IMR-90 (cell line): Measurements from ENCODE around the gene DHRS12. TPM values are rescaled to one million over a fixed set of nuclear protein-coding genes. Genes with fewer than 3 reads are reported as not detected.

Experiments used
- ATAC-seq: fragments of 200-7000 bp; cut with Tn5 transposase; 2 replicates; pipeline ENCODE4 v1.9.1; 2020; ENCODE audit warnings: low read depth, mild to moderate bottlenecking, moderate library complexity
- BruUV-seq: library from RNA; stranded (reverse); fragments of 400-500 nt; replicated peaks from 2 replicates; lab custom pipeline; 2021; lab: Mats Ljungman, UMichigan
- CTCF ChIA-PET: fragments of 300-600 bp; formaldehyde crosslinking; extraction: SDS; loops from one replicate; lab custom pipeline; 2021; ENCODE audit warnings: antibody characterized with exemption; lab: Yijun Ruan, JAX
- POLR2A ChIA-PET: fragments of 300-600 bp; sonication (Branson Sonifier 250); formaldehyde crosslinking; loops from one replicate; lab custom pipeline; 2022; ENCODE audit warnings: antibody characterized with exemption; ENCODE audit not compliant: unreplicated experiment; lab: Charles Lee
- DNase-seq: peaks from one replicate; pipeline ENCODE4 v3.0.0; 2013
- H2AFZ ChIP-seq: replicated peaks from 2 replicates; pipeline ENCODE3; 2013; ENCODE audit warnings: low read length, mild to moderate bottlenecking; ENCODE audit not compliant: poor library complexity
- H2AK5ac ChIP-seq: 2 replicates; pipeline ENCODE4 v1.6.1; 2013; ENCODE audit warnings: low read depth, low read length, inconsistent platforms
- H2AK9ac ChIP-seq: replicated peaks from 2 replicates; pipeline ENCODE3; 2013; ENCODE audit warnings: mild to moderate bottlenecking, low read depth, low read length, moderate library complexity; ENCODE audit not compliant: poor library complexity
- H2BK120ac ChIP-seq: 2 replicates; pipeline ENCODE4 v1.6.1; 2013; ENCODE audit warnings: low read depth, low read length, inconsistent platforms
- H2BK15ac ChIP-seq: 3 replicates; pipeline ENCODE4 v1.6.1; 2013; ENCODE audit warnings: low read depth, low read length, inconsistent platforms
- H2BK20ac ChIP-seq: 2 replicates; pipeline ENCODE4 v1.6.1; 2013; ENCODE audit warnings: low read depth, mild to moderate bottlenecking, inconsistent platforms, low read length, moderate library complexity
- H2BK5ac ChIP-seq: 2 replicates; pipeline ENCODE4 v1.6.1; 2013; ENCODE audit warnings: mild to moderate bottlenecking, low read depth, low read length, inconsistent platforms; ENCODE audit not compliant: poor library complexity, severe bottlenecking
- H3K14ac ChIP-seq: replicated peaks from 2 replicates; pipeline ENCODE4 v1.6.1; 2013; ENCODE audit warnings: low read depth, low read length, inconsistent platforms
- H3K18ac ChIP-seq: 2 replicates; pipeline ENCODE4 v1.6.1; 2013; ENCODE audit warnings: low read depth, low read length, control low read depth
- H3K23ac ChIP-seq: 2 replicates; pipeline ENCODE4 v1.6.1; 2013; ENCODE audit warnings: low read depth, low read length, inconsistent platforms
- H3K27ac ChIP-seq: 2 replicates; pipeline ENCODE4 v1.5.1; 2013; ENCODE audit warnings: mild to moderate bottlenecking, control low read depth, low read length; ENCODE audit not compliant: insufficient read depth
- H3K27me3 ChIP-seq: 2 replicates; pipeline ENCODE4 v1.6.1; 2013; ENCODE audit warnings: low read length; ENCODE audit not compliant: control insufficient read depth, insufficient read depth
- H3K36me3 ChIP-seq: 2 replicates; pipeline ENCODE4 v1.6.1; 2013; ENCODE audit warnings: low read length, mixed read lengths; ENCODE audit not compliant: control insufficient read depth, insufficient read depth
- H3K4ac ChIP-seq: 2 replicates; pipeline ENCODE4 v1.6.1; 2013; ENCODE audit warnings: low read depth, low read length, inconsistent platforms
- H3K4me1 ChIP-seq: 2 replicates; pipeline ENCODE4 v1.6.1; 2013; ENCODE audit warnings: low read length, mixed read lengths; ENCODE audit not compliant: control insufficient read depth, insufficient read depth
- H3K4me2 ChIP-seq: 2 replicates; pipeline ENCODE4 v1.6.1; 2013; ENCODE audit warnings: low read depth, mild to moderate bottlenecking, control low read depth, low read length, moderate library complexity
- H3K4me3 ChIP-seq: 2 replicates; pipeline ENCODE4 v1.5.1; 2013; ENCODE audit warnings: low read depth, mild to moderate bottlenecking, control low read depth, low read length, moderate library complexity; ENCODE audit not compliant: insufficient read depth
- H3K56ac ChIP-seq: 2 replicates; pipeline ENCODE4 v1.6.1; 2013; ENCODE audit warnings: low read length, inconsistent platforms; ENCODE audit not compliant: insufficient read depth; ENCODE audit errors: extremely low read depth
- H3K79me1 ChIP-seq, 2 experiments: 2 replicates each; pipeline ENCODE4 v1.6.1; 2013; ENCODE audit warnings: low read length in 2 of 2, inconsistent platforms in 1 of 2, low read depth in 1 of 2
- H3K9ac ChIP-seq: 2 replicates; pipeline ENCODE4 v1.6.1; 2013; ENCODE audit warnings: low read depth, low read length, control low read depth
- H3K9me1 ChIP-seq: 2 replicates; pipeline ENCODE4 v1.6.1; 2013; ENCODE audit warnings: low read length, inconsistent platforms; ENCODE audit not compliant: insufficient read depth
- H3K9me3 ChIP-seq: 2 replicates; pipeline ENCODE4 v1.6.1; 2013; ENCODE audit warnings: low read length; ENCODE audit not compliant: control insufficient read depth, insufficient read depth
- H4K20me1 ChIP-seq: 2 replicates; pipeline ENCODE4 v1.6.1; 2013; ENCODE audit warnings: low read length, inconsistent platforms; ENCODE audit not compliant: insufficient read depth
- H4K5ac ChIP-seq: 2 replicates; pipeline ENCODE4 v1.6.1; 2013; ENCODE audit warnings: mild to moderate bottlenecking, low read depth, low read length, control low read depth
- H4K8ac ChIP-seq, 2 experiments: 2 replicates each; pipeline ENCODE4 v1.6.1; 2013; ENCODE audit warnings: low read depth in 2 of 2, low read length in 2 of 2, control low read depth in 1 of 2, inconsistent platforms in 1 of 2
- H4K91ac ChIP-seq: 2 replicates; pipeline ENCODE4 v1.6.1; 2013; ENCODE audit warnings: low read depth, low read length, inconsistent platforms; ENCODE audit not compliant: insufficient read depth
- CEBPB ChIP-seq: IDR thresholded peaks from 2 replicates; pipeline ENCODE4 v1.6.1; 2012; ENCODE audit warnings: low read depth, low read length, improper control_type of control experiment
- CHD1 ChIP-seq: IDR thresholded peaks from 2 replicates; pipeline ENCODE4 v1.6.1; 2012; ENCODE audit warnings: low read depth, low read length, improper control_type of control experiment
- ELK1 ChIP-seq: fragments of 150-350 bp; IDR thresholded peaks from 2 replicates; pipeline ENCODE4 v1.6.1; 2016; ENCODE audit warnings: low read depth, mild to moderate bottlenecking, low read length, moderate library complexity, borderline replicate concordance
- FOS ChIP-seq: fragments of 150-350 bp; IDR thresholded peaks from 2 replicates; pipeline ENCODE4 v1.6.1; 2016; ENCODE audit warnings: low read depth, low read length
- MAFK ChIP-seq: IDR thresholded peaks from 2 replicates; pipeline ENCODE4 v1.6.1; 2012; ENCODE audit warnings: low read depth, low read length, improper control_type of control experiment
- MAZ ChIP-seq: IDR thresholded peaks from 2 replicates; pipeline ENCODE4 v1.6.1; 2012; ENCODE audit warnings: low read depth, mild to moderate bottlenecking, low read length, improper control_type of control experiment, moderate library complexity, borderline replicate concordance
- MXI1 ChIP-seq: IDR thresholded peaks from 2 replicates; pipeline ENCODE4 v1.6.1; 2012; ENCODE audit warnings: low read depth, mild to moderate bottlenecking, low read length, moderate library complexity, borderline replicate concordance
- NFE2L2 ChIP-seq: fragments of 150-350 bp; IDR thresholded peaks from 2 replicates; pipeline ENCODE4 v1.6.1; 2016; ENCODE audit warnings: low read depth, mild to moderate bottlenecking, low read length
- POLR2A ChIP-seq: IDR thresholded peaks from 2 replicates; pipeline ENCODE4 v1.6.1; 2012; ENCODE audit warnings: mild to moderate bottlenecking, low read depth, low read length
- RAD21 ChIP-seq: IDR thresholded peaks from 2 replicates; pipeline ENCODE4 v1.6.1; 2012; ENCODE audit warnings: low read length, improper control_type of control experiment
- RCOR1 ChIP-seq: IDR thresholded peaks from 2 replicates; pipeline ENCODE4 v1.6.1; 2012; ENCODE audit warnings: mild to moderate bottlenecking, low read length, improper control_type of control experiment; ENCODE audit not compliant: insufficient replicate concordance
- RFX5 ChIP-seq: IDR thresholded peaks from 2 replicates; pipeline ENCODE4 v1.8.0; 2012; ENCODE audit warnings: low read depth, mild to moderate bottlenecking, low read length, moderate library complexity
- SMC3 ChIP-seq: fragments of 150-350 bp; IDR thresholded peaks from 2 replicates; pipeline ENCODE4 v1.6.1; 2016; ENCODE audit warnings: low read depth, mild to moderate bottlenecking, antibody characterized with exemption, low read length, moderate library complexity
- WGBS, 2 experiments: methylation state at CpG; one replicate each; pipeline versions ENCODE4 v1.1.5 to v1.1.7; 2013; ENCODE audit warnings: missing lambda C conversion rate in 2 of 2; ENCODE audit not compliant: insufficient read length in 1 of 2; ENCODE audit errors: extremely low coverage in 2 of 2; 5-methylcytosine and 5-hydroxymethylcytosine counted together
- dilution Hi-C: fragments of 300-500 bp; cut with HindIII; formaldehyde crosslinking; loops from one replicate; pipeline ENCODE4 v1.14.3; 2018; ENCODE audit warnings: low sequenced_read_pairs; ENCODE audit not compliant: unreplicated experiment
- in situ Hi-C: fragments of 300-500 bp; cut with MboI; formaldehyde crosslinking; loops from 3 replicates; pipeline ENCODE4 v1.14.3; 2019; ENCODE audit warnings: low sequenced_read_pairs, inconsistent platforms, mixed read lengths
- intact Hi-C: fragments of 100-400 bp; cut with micrococcal nuclease; formaldehyde crosslinking; loops from 2 replicates; pipeline ENCODE4 v1.10.0; 2022
- polyA plus RNA-seq, 3 experiments: library from polyadenylated mRNA; depleted of rRNA; stranded (reverse); fragments of >200 nt; gene quantifications; 2 replicates each; pipeline ENCODE4 v1.2.3, GENCODE V29; 2012; ENCODE audit warnings: low replicate concordance in 1 of 3
- total RNA-seq: library from RNA; depleted of rRNA; stranded (reverse); fragments of >200 nt; gene quantifications from 2 replicates; pipeline ENCODE4 v1.2.3, GENCODE V29; 2012
- TF ChIP-seq, protein P1 (sequence below): conservative IDR thresholded peaks from 2 replicates; pipeline ENCODE4 v1.5.1; 2012; ENCODE audit warnings: mild to moderate bottlenecking, low read depth, low read length, improper control_type of control experiment
- TF ChIP-seq, protein P2 (sequence below): fragments of 150-350 bp; IDR thresholded peaks from 2 replicates; pipeline ENCODE4 v1.6.1; 2017; ENCODE audit warnings: mild to moderate bottlenecking, antibody characterized with exemption, low read length, low read depth

DHRS12 gene
- total and polyA plus RNA-seq, 2 of the 4 experiments (the other 2 are of a cell fraction), result 1.3 to 1.6 TPM

DNA sequence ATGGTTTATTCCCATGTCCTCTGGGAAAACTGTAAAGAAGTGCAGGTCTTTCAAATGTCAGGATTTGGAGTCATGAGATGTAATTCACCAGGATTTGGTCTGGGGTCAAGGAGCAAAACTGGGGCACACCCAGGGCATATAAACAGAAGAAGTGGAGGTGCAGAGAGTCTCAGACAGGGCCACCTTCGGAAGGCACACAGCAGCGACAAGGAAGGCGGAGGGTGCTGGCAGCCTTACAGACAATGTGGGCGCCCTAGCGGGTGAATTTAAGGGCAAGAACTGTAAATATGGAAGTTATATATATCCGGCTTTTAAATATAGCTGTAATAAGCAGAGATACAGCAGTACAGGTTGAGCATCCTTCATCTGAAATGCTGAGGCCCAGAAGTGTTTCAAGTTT lies 31.2 kb downstream of the DHRS12 start:
- dilution Hi-C loops (no loop called here), intact Hi-C loops (no loop called here), in situ Hi-C loops (no loop called here)
- Histone ChIP-seq H2BK20ac (no peak overlapping the region), H3K4me1 (no peaks in the 10 kb centered on the region), H4K8ac (no peak overlapping the region), H3K9me1 (no peaks in the 10 kb centered on the region; the same call in 1 of the 2 replicates), H3K4ac (no peak overlapping the region), H3K79me1 (no peaks in the 10 kb centered on the region), H4K5ac (no peak overlapping the region), H2AFZ (no peak overlapping the region), H2AK5ac (no peak overlapping the region), H3K9ac (no peak overlapping the region), H3K9me3 (no peaks in the 10 kb centered on the region), H3K4me3 (no peak overlapping the region), H3K4me2 (no peak overlapping the region), H2AK9ac (no peak overlapping the region), H3K27ac (no peak overlapping the region), H2BK5ac (no peak overlapping the region), H3K36me3 (no peaks in the 10 kb centered on the region), H3K23ac (no peak overlapping the region), H4K91ac (no peak overlapping the region), H4K20me1 (no peaks in the 10 kb centered on the region), H3K18ac (no peak overlapping the region), H3K27me3 (peaks cover 10% of the 10 kb centered on the region), H3K56ac (no peak overlapping the region), H2BK15ac (no peak overlapping the region), H3K14ac (no peak overlapping the region), H2BK120ac (no peak overlapping the region)
- 87% methylated on average over 3 of the region's 6 CpGs; no CpG with 5 or more reads in 1 of the 2 experiments for WGBS, 2 experiments
- ChIA-PET POLR2A (no interaction called here), CTCF (no interaction called here)
- ATAC-seq, result no peak
- BruUV-seq, result no TSS peak
- TF ChIP-seq RFX5, result no peak
- TF ChIP-seq, protein P1, sequence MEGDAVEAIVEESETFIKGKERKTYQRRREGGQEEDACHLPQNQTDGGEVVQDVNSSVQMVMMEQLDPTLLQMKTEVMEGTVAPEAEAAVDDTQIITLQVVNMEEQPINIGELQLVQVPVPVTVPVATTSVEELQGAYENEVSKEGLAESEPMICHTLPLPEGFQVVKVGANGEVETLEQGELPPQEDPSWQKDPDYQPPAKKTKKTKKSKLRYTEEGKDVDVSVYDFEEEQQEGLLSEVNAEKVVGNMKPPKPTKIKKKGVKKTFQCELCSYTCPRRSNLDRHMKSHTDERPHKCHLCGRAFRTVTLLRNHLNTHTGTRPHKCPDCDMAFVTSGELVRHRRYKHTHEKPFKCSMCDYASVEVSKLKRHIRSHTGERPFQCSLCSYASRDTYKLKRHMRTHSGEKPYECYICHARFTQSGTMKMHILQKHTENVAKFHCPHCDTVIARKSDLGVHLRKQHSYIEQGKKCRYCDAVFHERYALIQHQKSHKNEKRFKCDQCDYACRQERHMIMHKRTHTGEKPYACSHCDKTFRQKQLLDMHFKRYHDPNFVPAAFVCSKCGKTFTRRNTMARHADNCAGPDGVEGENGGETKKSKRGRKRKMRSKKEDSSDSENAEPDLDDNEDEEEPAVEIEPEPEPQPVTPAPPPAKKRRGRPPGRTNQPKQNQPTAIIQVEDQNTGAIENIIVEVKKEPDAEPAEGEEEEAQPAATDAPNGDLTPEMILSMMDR, result no peak
- no peak for TF ChIP-seq CEBPB
- no peak for TF ChIP-seq FOS
- no peak for TF ChIP-seq MAFK
- TF ChIP-seq, protein P2, sequence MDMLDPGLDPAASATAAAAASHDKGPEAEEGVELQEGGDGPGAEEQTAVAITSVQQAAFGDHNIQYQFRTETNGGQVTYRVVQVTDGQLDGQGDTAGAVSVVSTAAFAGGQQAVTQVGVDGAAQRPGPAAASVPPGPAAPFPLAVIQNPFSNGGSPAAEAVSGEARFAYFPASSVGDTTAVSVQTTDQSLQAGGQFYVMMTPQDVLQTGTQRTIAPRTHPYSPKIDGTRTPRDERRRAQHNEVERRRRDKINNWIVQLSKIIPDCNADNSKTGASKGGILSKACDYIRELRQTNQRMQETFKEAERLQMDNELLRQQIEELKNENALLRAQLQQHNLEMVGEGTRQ, result no peak
- TF ChIP-seq MXI1, result no peak
- no peak for TF ChIP-seq RCOR1
- no peak for TF ChIP-seq NFE2L2
- no peak for TF ChIP-seq SMC3
- no peak for TF ChIP-seq POLR2A
- TF ChIP-seq RAD21, result no peak
- no peak for TF ChIP-seq CHD1
- no peak for TF ChIP-seq MAZ
- no peak for TF ChIP-seq ELK1
- DNase-seq, result no peak
